ENCODE data around the gene FOXI3.

FOXI3 gene

DNA sequence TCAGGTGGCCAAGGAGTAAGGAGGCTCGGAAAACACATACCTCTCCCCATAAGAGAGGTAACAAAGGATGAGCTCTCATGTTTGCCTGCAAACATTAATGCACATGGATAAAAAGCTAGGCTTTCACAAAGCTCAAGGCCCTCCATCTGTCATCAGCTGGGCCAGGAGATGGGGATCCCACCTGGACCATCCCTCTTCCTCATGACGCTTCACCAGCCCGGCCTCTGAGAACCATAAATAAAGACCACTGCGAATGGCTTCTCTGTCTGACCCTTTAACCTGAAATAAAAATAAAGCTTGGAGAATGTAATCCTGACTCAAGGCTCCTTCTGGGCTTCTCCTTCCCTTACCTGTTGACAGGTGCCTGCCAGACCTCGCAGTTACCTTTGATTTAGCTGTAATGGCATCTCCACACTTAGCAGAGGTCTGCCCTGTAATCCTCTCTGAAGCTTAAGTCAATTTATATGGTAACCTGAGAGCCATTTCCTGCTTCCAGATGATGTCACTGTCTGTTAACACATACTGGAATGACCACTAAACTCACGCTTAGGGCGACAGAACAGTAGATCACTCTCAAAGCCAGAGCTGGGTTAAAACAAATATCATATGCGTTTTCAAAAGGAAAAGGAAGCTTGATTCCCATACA lies 29.3 kb upstream of the FOXI3 start (continued):
- TF ChIP-seq, protein P1, sequence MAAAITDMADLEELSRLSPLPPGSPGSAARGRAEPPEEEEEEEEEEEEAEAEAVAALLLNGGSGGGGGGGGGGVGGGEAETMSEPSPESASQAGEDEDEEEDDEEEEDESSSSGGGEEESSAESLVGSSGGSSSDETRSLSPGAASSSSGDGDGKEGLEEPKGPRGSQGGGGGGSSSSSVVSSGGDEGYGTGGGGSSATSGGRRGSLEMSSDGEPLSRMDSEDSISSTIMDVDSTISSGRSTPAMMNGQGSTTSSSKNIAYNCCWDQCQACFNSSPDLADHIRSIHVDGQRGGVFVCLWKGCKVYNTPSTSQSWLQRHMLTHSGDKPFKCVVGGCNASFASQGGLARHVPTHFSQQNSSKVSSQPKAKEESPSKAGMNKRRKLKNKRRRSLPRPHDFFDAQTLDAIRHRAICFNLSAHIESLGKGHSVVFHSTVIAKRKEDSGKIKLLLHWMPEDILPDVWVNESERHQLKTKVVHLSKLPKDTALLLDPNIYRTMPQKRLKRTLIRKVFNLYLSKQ (tag by site-specific recombination; IDR thresholded peaks at IDR 0.05; ENCODE audit: borderline replicate concordance), result no peak
- TF ChIP-seq REPIN1 (tag by site-specific recombination; IDR thresholded peaks at IDR 0.05; ENCODE audit: low read depth) (no peak), ZNF274 (IDR thresholded peaks at IDR 0.05; ENCODE audit: low read length) (no peak), ZNF274 (tag by site-specific recombination; IDR thresholded peaks at IDR 0.05; ENCODE audit: borderline replicate concordance) (no peak), ZNF404 (tag by site-specific recombination; IDR thresholded peaks at IDR 0.05) (no peak), ZFP37 (tag by site-specific recombination; IDR thresholded peaks at IDR 0.05) (no peak), ZNF239 (tag by site-specific recombination; IDR thresholded peaks at IDR 0.05) (no peak), ZNF560 (tag by site-specific recombination; IDR thresholded peaks at IDR 0.05; ENCODE audit: borderline replicate concordance) (no peak), MZF1 (tag by site-specific recombination; IDR thresholded peaks at IDR 0.05; ENCODE audit: borderline replicate concordance) (no peak), ZNF768 (tag by site-specific recombination; IDR thresholded peaks at IDR 0.05) (no peak)
- TF ChIP-seq, protein P2, sequence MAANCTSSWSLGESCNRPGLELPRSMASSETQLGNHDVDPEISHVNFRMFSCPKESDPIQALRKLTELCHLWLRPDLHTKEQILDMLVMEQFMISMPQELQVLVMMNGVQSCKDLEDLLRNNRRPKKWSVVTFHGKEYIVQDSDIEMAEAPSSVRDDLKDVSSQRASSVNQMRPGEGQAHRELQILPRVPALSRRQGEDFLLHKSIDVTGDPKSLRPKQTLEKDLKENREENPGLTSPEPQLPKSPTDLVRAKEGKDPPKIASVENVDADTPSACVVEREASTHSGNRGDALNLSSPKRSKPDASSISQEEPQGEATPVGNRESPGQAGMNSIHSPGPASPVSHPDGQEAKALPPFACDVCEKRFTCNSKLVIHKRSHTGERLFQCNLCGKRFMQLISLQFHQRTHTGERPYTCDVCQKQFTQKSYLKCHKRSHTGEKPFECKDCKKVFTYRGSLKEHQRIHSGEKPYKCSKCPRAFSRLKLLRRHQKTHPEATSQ (tag by site-specific recombination; IDR thresholded peaks at IDR 0.05), result no peak
- TF ChIP-seq, protein P3, sequence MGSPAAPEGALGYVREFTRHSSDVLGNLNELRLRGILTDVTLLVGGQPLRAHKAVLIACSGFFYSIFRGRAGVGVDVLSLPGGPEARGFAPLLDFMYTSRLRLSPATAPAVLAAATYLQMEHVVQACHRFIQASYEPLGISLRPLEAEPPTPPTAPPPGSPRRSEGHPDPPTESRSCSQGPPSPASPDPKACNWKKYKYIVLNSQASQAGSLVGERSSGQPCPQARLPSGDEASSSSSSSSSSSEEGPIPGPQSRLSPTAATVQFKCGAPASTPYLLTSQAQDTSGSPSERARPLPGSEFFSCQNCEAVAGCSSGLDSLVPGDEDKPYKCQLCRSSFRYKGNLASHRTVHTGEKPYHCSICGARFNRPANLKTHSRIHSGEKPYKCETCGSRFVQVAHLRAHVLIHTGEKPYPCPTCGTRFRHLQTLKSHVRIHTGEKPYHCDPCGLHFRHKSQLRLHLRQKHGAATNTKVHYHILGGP (tag by site-specific recombination; IDR thresholded peaks at IDR 0.05), result no peak
- TF ChIP-seq, protein P4, sequence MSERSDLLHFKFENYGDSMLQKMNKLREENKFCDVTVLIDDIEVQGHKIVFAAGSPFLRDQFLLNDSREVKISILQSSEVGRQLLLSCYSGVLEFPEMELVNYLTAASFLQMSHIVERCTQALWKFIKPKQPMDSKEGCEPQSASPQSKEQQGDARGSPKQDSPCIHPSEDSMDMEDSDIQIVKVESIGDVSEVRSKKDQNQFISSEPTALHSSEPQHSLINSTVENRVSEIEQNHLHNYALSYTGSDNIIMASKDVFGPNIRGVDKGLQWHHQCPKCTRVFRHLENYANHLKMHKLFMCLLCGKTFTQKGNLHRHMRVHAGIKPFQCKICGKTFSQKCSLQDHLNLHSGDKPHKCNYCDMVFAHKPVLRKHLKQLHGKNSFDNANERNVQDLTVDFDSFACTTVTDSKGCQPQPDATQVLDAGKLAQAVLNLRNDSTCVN (tag by site-specific recombination; optimal IDR thresholded peaks at IDR 0.05), result no peak
- TF ChIP-seq, protein P5, sequence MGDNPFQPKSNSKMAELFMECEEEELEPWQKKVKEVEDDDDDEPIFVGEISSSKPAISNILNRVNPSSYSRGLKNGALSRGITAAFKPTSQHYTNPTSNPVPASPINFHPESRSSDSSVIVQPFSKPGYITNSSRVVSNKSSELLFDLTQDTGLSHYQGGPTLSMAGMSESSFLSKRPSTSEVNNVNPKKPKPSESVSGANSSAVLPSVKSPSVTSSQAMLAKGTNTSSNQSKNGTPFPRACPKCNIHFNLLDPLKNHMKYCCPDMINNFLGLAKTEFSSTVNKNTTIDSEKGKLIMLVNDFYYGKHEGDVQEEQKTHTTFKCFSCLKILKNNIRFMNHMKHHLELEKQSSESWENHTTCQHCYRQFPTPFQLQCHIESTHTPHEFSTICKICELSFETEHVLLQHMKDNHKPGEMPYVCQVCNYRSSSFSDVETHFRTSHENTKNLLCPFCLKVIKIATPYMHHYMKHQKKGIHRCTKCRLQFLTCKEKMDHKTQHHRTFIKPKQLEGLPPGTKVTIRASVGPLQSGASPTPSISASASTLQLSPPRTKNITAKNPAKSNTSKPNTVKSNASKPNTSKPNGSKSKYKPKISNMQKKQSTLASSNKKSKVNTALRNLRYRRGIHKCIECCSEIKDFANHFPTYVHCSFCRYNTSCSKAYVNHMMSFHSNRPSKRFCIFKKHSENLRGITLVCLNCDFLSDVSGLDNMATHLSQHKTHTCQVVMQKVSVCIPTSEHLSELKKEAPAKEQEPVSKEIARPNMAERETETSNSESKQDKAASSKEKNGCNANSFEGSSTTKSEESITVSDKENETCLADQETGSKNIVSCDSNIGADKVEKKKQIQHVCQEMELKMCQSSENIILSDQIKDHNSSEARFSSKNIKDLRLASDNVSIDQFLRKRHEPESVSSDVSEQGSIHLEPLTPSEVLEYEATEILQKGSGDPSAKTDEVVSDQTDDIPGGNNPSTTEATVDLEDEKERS (tag by site-specific recombination; IDR thresholded peaks at IDR 0.05), result no peak
- TF ChIP-seq, protein P6, sequence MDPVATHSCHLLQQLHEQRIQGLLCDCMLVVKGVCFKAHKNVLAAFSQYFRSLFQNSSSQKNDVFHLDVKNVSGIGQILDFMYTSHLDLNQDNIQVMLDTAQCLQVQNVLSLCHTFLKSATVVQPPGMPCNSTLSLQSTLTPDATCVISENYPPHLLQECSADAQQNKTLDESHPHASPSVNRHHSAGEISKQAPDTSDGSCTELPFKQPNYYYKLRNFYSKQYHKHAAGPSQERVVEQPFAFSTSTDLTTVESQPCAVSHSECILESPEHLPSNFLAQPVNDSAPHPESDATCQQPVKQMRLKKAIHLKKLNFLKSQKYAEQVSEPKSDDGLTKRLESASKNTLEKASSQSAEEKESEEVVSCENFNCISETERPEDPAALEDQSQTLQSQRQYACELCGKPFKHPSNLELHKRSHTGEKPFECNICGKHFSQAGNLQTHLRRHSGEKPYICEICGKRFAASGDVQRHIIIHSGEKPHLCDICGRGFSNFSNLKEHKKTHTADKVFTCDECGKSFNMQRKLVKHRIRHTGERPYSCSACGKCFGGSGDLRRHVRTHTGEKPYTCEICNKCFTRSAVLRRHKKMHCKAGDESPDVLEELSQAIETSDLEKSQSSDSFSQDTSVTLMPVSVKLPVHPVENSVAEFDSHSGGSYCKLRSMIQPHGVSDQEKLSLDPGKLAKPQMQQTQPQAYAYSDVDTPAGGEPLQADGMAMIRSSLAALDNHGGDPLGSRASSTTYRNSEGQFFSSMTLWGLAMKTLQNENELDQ (tag by site-specific recombination; IDR thresholded peaks at IDR 0.05; ENCODE audit: low read depth), result no peak
